HepG2 (cell line): Measurements from ENCODE around the gene PHLDB1. TPM values are rescaled to one million over a fixed set of nuclear protein-coding genes. Genes with fewer than 3 reads are reported as not detected.

ENCODE experiments used
- ATAC-seq: fragments of 200-7000 bp; cut with Tn5 transposase; 3 replicates; pipeline ENCODE4 v1.9.1; 2020; ENCODE audit warnings: mild to moderate bottlenecking, moderate library complexity
- BruUV-seq: library from RNA; stranded (reverse); fragments of 400-500 nt; replicated peaks from 2 replicates; lab custom pipeline; 2021; lab: Mats Ljungman, UMichigan
- CTCF ChIA-PET: fragments of 300-600 bp; formaldehyde crosslinking; extraction: SDS; loops from one replicate; lab custom pipeline; 2021; ENCODE audit warnings: low total read pairs, inconsistent platforms, low intra/inter-chr PET ratio; lab: Yijun Ruan, JAX
- POLR2A ChIA-PET: fragments of 350-600 bp; sonication (Branson Sonifier 250); formaldehyde crosslinking; loops from one replicate; lab custom pipeline; 2020; ENCODE audit warnings: antibody characterized with exemption, inconsistent platforms; lab: Yijun Ruan, JAX
- DNase-seq: peaks from one replicate; pipeline ENCODE4 v3.0.0-alpha.2; 2015; ENCODE audit warnings: low spot score
- FAIRE-seq: peaks from 3 replicates; lab custom pipeline; 2011; peaks lifted over from hg19 to GRCh38; lab: Jason Lieb, UNC
- H2AFZ ChIP-seq: one replicate; pipeline ENCODE4 v1.6.1; 2011; ENCODE audit warnings: low read length, inconsistent platforms
- H3K27ac ChIP-seq: fragments of 300-600 bp; 3 replicates; pipeline ENCODE4 v1.8.0; 2011; ENCODE audit warnings: mixed run types, mild to moderate bottlenecking, mixed read lengths, low read length, inconsistent platforms; ENCODE audit not compliant: insufficient read depth; ENCODE audit errors: extremely low read length
- H3K27me3 ChIP-seq, 2 experiments: fragments of 200-600 bp in 1 of 2; 2 replicates in 1 of 2; 3 replicates in 1 of 2; pipeline versions ENCODE4 v1.6.0 to v1.8.0; 2011; ENCODE audit warnings: low read length in 2 of 2, mild to moderate bottlenecking in 2 of 2, moderate library complexity in 2 of 2, inconsistent platforms in 1 of 2; ENCODE audit not compliant: insufficient read depth in 2 of 2, control insufficient read depth in 1 of 2
- H3K36me3 ChIP-seq, 2 experiments: fragments of 200-600 bp in 1 of 2; replicated peaks in 1 of 2; 2 replicates in 1 of 2; 3 replicates in 1 of 2; pipeline versions ENCODE4 v1.5.1 to v1.8.0; 2011; ENCODE audit warnings: low read length in 2 of 2, inconsistent platforms in 1 of 2; ENCODE audit not compliant: insufficient read depth in 2 of 2, control insufficient read depth in 1 of 2
- H3K4me1 ChIP-seq: 2 replicates; pipeline ENCODE4 v1.5.1; 2012; ENCODE audit warnings: low read length, inconsistent platforms; ENCODE audit not compliant: insufficient read depth
- H3K4me2 ChIP-seq: 2 replicates; pipeline ENCODE4 v1.6.0; 2011; ENCODE audit warnings: low read depth, low read length, inconsistent platforms
- H3K4me3 ChIP-seq, 3 experiments: fragments of 200-600 bp in 1 of 3; sonication (generic), shearing (Covaris generic) in 1 of 3; replicated peaks in 1 of 3; 2 replicates each; pipeline ENCODE4 v1.5.1; 2011 to 2016; ENCODE audit warnings: low read length in 3 of 3, inconsistent platforms in 2 of 3, low read depth in 2 of 3, mild to moderate bottlenecking in 2 of 3, control low read depth in 1 of 3, mixed read lengths in 1 of 3; ENCODE audit not compliant: insufficient read depth in 1 of 3
- H3K79me2 ChIP-seq: one replicate; pipeline ENCODE4 v1.6.1; 2011; ENCODE audit warnings: low read length, inconsistent platforms; ENCODE audit not compliant: insufficient read depth
- H3K9ac ChIP-seq: 2 replicates; pipeline ENCODE4 v1.6.0; 2011; ENCODE audit warnings: mild to moderate bottlenecking, low read depth, low read length, inconsistent platforms; ENCODE audit not compliant: insufficient read depth
- H3K9me3 ChIP-seq: 2 replicates; pipeline ENCODE4 v1.5.1; 2012; ENCODE audit warnings: mild to moderate bottlenecking, low read length
- H4K20me1 ChIP-seq: 2 replicates; pipeline ENCODE4 v1.6.0; 2011; ENCODE audit warnings: inconsistent platforms, mild to moderate bottlenecking, low read length, moderate library complexity; ENCODE audit not compliant: insufficient read depth
- CREB3 ChIP-seq: sonication (generic); formaldehyde crosslinking; IDR thresholded peaks from 2 replicates; pipeline ENCODE4 v1.5.0; 2020; ENCODE audit warnings: missing genetic modification reagents
- HNF1B ChIP-seq: sonication (generic); formaldehyde crosslinking; IDR thresholded peaks from 2 replicates; pipeline ENCODE4 v1.5.1; 2020; ENCODE audit warnings: mild to moderate bottlenecking, moderate library complexity, missing genetic modification reagents
- JUNB ChIP-seq: sonication (generic); formaldehyde crosslinking; IDR thresholded peaks from 2 replicates; pipeline ENCODE4 v1.8.0; 2022; ENCODE audit warnings: missing genetic modification reagents, mild to moderate bottlenecking, borderline replicate concordance
- MEIS1 ChIP-seq: sonication (generic); formaldehyde crosslinking; IDR thresholded peaks from 2 replicates; pipeline ENCODE4 v1.9.0; 2021; ENCODE audit warnings: mild to moderate bottlenecking, missing genetic modification reagents, moderate library complexity, borderline replicate concordance
- MLLT10 ChIP-seq: sonication (generic); formaldehyde crosslinking; IDR thresholded peaks from 2 replicates; pipeline ENCODE4 v1.4.0; 2020; ENCODE audit warnings: missing genetic modification reagents
- MYNN ChIP-seq: sonication (generic); formaldehyde crosslinking; IDR thresholded peaks from 2 replicates; pipeline ENCODE4 v1.4.0; 2020; ENCODE audit warnings: mild to moderate bottlenecking, low read depth, missing genetic modification reagents
- PRMT3 ChIP-seq: sonication (generic); formaldehyde crosslinking; IDR thresholded peaks from 2 replicates; pipeline ENCODE4 v1.8.1; 2022; ENCODE audit warnings: low read depth, mild to moderate bottlenecking, moderate library complexity, missing genetic modification reagents, borderline replicate concordance
- RELA ChIP-seq: sonication (generic); formaldehyde crosslinking; IDR thresholded peaks from 2 replicates; pipeline ENCODE4 v1.4.0; 2020; ENCODE audit warnings: missing genetic modification reagents
- SALL1 ChIP-seq: sonication (generic); formaldehyde crosslinking; IDR thresholded peaks from 2 replicates; pipeline ENCODE4 v1.8.0; 2022; ENCODE audit warnings: mild to moderate bottlenecking, missing genetic modification reagents
- SP4 ChIP-seq: sonication (generic); formaldehyde crosslinking; IDR thresholded peaks from 2 replicates; pipeline ENCODE4 v1.8.1; 2023; ENCODE audit warnings: mild to moderate bottlenecking, missing genetic modification reagents
- SSRP1 ChIP-seq: IDR thresholded peaks from 2 replicates; pipeline ENCODE4 v1.6.1; 2016; ENCODE audit warnings: control low read depth
- ZBTB20 ChIP-seq: sonication (generic); formaldehyde crosslinking; IDR thresholded peaks from 2 replicates; pipeline ENCODE4 v1.8.1; 2023; ENCODE audit warnings: missing genetic modification reagents, low read depth, mild to moderate bottlenecking, borderline replicate concordance
- ZFP41 ChIP-seq: sonication (generic); formaldehyde crosslinking; IDR thresholded peaks from 2 replicates; pipeline ENCODE4 v1.4.0; 2020; ENCODE audit warnings: mild to moderate bottlenecking, missing genetic modification reagents, borderline replicate concordance
- ZNF350 ChIP-seq: sonication (generic); formaldehyde crosslinking; IDR thresholded peaks from 2 replicates; pipeline ENCODE4 v1.4.0; 2020; ENCODE audit warnings: mild to moderate bottlenecking, low read depth, missing genetic modification reagents, borderline replicate concordance
- ZNF569 ChIP-seq: sonication (generic); formaldehyde crosslinking; IDR thresholded peaks from 2 replicates; pipeline ENCODE4 v1.5.0; 2020; ENCODE audit warnings: mild to moderate bottlenecking, missing genetic modification reagents, moderate library complexity, borderline replicate concordance
- WGBS: methylation state at CpG from one replicate; pipeline ENCODE4 v1.1.6; 2017; ENCODE audit warnings: low lambda C conversion rate; 5-methylcytosine and 5-hydroxymethylcytosine counted together
- in situ Hi-C: cut with HindIII; loops from 2 replicates; pipeline ENCODE4 v1.10.0; 2017; ENCODE audit warnings: low pct_unique_long_range_greater_than_20kb; ENCODE audit not compliant: extremely low pct_ligation_motif_present
- intact Hi-C: fragments of 100-400 bp; cut with micrococcal nuclease; formaldehyde crosslinking; loops from one replicate; pipeline ENCODE4 v1.10.0; 2022; ENCODE audit not compliant: unreplicated experiment
- polyA plus RNA-seq, 8 experiments: library from polyadenylated mRNA; depleted of rRNA in 3 of 8; stranded (reverse) in 7 of 8; unstranded in 1 of 8; fragments of >200 nt; fragmentation: Illumina TruSeq in 4 of 8; extraction: Trizol in 4 of 8; gene quantifications; 2 replicates each; pipeline versions ENCODE4 v1.2.1 to v1.2.3, GENCODE V29; 2011 to 2016; ENCODE audit warnings: low read depth in 4 of 8, missing spikeins in 1 of 8, mixed read lengths in 1 of 8; ENCODE audit not compliant: insufficient read depth in 1 of 8
- total RNA-seq, 5 experiments: library from RNA; depleted of rRNA; stranded (reverse); fragments of >200 nt; fragmentation: Illumina TruSeq; extraction: Trizol; gene quantifications; 2 replicates each; pipeline ENCODE4 v1.2.3, GENCODE V29; 2016; ENCODE audit warnings: low read depth in 1 of 5
- TF ChIP-seq, protein P1 (sequence below): sonication (generic); formaldehyde crosslinking; conservative IDR thresholded peaks from 2 replicates; pipeline ENCODE4 v1.4.0; 2020; ENCODE audit warnings: missing genetic modification reagents

The PHLDB1 gene
- total and polyA plus RNA-seq, 2 of the 13 experiments (the other 11 are each of a cell fraction or from before 2014, with no cell fraction given), result 13.8 to 14.2 TPM

DNA sequence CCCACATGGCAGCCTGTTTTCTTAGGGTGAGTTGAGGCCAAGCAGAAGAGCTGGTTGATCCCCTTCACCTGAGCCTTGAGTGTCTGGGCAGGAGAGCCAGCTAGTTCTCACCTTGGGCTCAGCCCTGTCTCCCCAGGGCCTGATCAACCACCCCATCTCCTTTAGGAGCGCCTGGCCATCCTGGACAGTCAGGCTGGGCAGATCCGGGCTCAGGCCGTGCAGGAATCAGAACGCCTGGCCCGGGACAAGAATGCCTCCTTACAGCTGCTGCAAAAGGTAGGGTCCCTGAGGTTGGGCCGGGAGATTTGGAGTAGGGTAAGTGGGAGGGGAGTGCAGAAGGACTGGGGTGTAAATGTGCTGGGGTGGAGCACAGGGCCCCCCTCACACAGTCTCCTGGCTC lies 31.3 kb downstream of the PHLDB1 start:
- no peak for FAIRE-seq
- H3K9ac ChIP-seq, result no peak overlapping the region
- POLR2A ChIA-PET, result interaction anchor here (0.6 to 2.1 kb wide), 2 partner anchors 18 to 154 kb away, joined by 3 to 13 read pairs; no protein-coding TSS in a partner anchor

DNA sequence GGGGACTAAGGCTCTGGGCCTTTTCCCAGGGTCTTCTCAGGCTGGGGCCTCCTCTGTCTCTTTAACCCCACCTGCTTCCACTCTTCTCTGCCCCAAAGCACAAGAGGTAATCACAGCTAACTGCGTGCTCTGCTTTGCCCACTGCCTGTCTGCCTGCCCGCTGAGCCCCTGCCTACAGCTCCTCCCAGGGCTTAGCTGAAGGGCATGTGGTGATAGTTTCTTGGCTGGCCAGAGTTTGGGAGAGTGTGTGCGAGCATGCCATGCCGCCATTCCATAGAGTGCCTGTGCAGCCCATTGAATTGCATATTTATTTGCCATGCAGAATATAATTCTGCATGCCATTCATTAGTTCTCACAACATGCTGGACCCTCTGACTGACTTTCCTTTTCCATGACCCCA lies 32.5 kb downstream of the PHLDB1 start:
- Histone ChIP-seq H3K9ac (no peak overlapping the region), H3K4me2 (no peak overlapping the region), H4K20me1 (no peaks in the 10 kb centered on the region), H3K79me2 (no peaks in the 10 kb centered on the region), H3K27ac (no peak overlapping the region), H3K4me1 (no peaks in the 10 kb centered on the region), H3K4me3 (no peak overlapping the region), H3K36me3 (peaks cover 12 to 20% of the 10 kb centered on the region in 2 experiments; a peak in 4 of 5 replicates), H3K9me3 (no peaks in the 10 kb centered on the region), H3K27me3 (no peaks in the 10 kb centered on the region), H2AFZ (no peak overlapping the region)
- ATAC-seq (no peak), FAIRE-seq (no peak), DNase-seq (no peak)
- WGBS, result 100% methylated on average over 2 of the region's 4 CpGs
- in situ Hi-C loops, result no loop called here
- ChIA-PET CTCF (no interaction called here), POLR2A (interaction anchor here (2.1 kb wide), 1 partner anchor 19 kb away, joined by 13 read pairs; no protein-coding TSS in a partner anchor)
- intact Hi-C loops, result no loop called here
- TF ChIP-seq MYNN, result no peak
- TF ChIP-seq SP4, result no peak
- TF ChIP-seq MEIS1 (CRISPR knock-in tag), result no peak
- TF ChIP-seq ZFP41 (CRISPR knock-in tag), result no peak
- TF ChIP-seq, protein P1, sequence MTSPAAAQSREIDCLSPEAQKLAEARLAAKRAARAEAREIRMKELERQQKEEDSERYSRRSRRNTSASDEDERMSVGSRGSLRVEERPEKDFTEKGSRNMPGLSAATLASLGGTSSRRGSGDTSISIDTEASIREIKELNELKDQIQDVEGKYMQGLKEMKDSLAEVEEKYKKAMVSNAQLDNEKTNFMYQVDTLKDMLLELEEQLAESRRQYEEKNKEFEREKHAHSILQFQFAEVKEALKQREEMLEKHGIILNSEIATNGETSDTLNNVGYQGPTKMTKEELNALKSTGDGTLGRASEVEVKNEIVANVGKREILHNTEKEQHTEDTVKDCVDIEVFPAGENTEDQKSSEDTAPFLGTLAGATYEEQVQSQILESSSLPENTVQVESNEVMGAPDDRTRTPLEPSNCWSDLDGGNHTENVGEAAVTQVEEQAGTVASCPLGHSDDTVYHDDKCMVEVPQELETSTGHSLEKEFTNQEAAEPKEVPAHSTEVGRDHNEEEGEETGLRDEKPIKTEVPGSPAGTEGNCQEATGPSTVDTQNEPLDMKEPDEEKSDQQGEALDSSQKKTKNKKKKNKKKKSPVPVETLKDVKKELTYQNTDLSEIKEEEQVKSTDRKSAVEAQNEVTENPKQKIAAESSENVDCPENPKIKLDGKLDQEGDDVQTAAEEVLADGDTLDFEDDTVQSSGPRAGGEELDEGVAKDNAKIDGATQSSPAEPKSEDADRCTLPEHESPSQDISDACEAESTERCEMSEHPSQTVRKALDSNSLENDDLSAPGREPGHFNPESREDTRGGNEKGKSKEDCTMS (CRISPR knock-in tag), result no peak
- TF ChIP-seq HNF1B, result no peak
- no peak for TF ChIP-seq JUNB (CRISPR knock-in tag)
- no peak for TF ChIP-seq PRMT3
- no TSS peak for BruUV-seq

More for the DNA sequence above, 31.3 kb downstream of the PHLDB1 start:
- ATAC-seq, result no peak
- in situ Hi-C loops, result no loop called here
- H3K4me1 ChIP-seq, result peaks cover 9% of the 10 kb centered on the region
- no peak for TF ChIP-seq MLLT10 (CRISPR knock-in tag)
- no peak for TF ChIP-seq RELA (CRISPR knock-in tag)
- TF ChIP-seq ZNF350 (CRISPR knock-in tag), result no peak
- no peak for TF ChIP-seq ZNF569 (CRISPR knock-in tag)
- TF ChIP-seq SSRP1 (CRISPR knock-in tag), result no peak
- no peak for TF ChIP-seq CREB3 (CRISPR knock-in tag)
- TF ChIP-seq SALL1 (CRISPR knock-in tag), result no peak
- no peak for TF ChIP-seq ZBTB20 (CRISPR knock-in tag)
- no peak for DNase-seq
- no peaks in the 10 kb centered on the region for H3K27me3 ChIP-seq
- H2AFZ ChIP-seq, result no peak overlapping the region
- intact Hi-C loops, result no loop called here
- no peak overlapping the region for H3K4me3 ChIP-seq
- no TSS peak for BruUV-seq
- H3K36me3 ChIP-seq, result peaks cover 7 to 10% of the 10 kb centered on the region in 2 experiments; a peak in 3 of 5 replicates
- H3K27ac ChIP-seq, result no peak overlapping the region
- 93% methylated on average over 5 of the region's 6 CpGs for whole genome bisulfite sequencing
- H3K79me2 ChIP-seq, result no peaks in the 10 kb centered on the region
- no peaks in the 10 kb centered on the region for H3K9me3 ChIP-seq
- no peak overlapping the region for H3K4me2 ChIP-seq
- H4K20me1 ChIP-seq, result no peaks in the 10 kb centered on the region
- CTCF ChIA-PET, result no interaction called here
